HG03139 (cell line): ENCODE results near the gene CYP3A5.
"Not testable (repeated sequence)": the region's sequence is repeated elsewhere in the genome, so short reads cannot be mapped to it uniquely, and the experiment has no call there.

Experiments used
- ATAC-seq: cut with Tn5 transposase; IDR thresholded peaks from one replicate; pipeline ENCODE4 v1.9.1; 2021; ENCODE audit not compliant: unreplicated experiment

CYP3A5 gene

DNA sequence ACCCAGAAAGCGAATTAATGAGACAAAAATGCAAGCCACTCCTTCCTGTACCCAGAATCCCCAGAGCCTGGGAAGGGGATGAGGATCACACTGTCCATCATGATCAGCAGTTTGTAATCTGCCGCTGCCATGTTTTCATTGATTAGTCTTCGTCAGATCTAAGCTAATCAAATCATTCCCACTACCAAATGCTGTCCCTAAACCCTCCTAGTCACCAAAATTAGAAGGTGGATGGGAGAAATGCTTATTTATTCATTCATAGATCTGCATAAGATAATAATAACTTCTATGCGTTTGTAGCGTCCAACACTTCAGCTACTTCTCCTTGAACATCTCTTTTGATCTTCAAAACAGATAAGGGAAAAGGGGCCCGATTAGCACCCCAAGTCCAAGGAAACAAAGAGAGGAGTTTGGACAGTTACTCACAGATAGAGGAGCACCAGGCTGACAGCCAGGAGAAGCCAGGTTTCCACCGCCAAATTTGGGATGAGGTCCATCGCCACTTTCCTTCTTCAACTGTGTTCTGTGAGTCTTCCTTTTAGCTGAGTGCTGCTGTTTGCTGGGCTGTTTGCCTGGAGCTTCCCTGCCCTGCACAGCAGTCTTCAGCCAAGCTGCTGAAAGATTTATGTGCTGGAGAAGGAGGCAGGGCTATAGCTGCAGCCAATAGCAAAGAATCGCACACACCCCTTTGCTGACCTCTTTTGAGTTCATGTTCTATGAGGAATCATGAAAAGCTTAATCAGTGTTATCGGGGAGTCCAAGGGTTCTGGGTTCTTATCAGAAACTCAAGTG is at the start of gene CYP3A5:
TSS of gene CYP3A5 (minus strand) at position 597 of the 792 bp plus-strand sequence. CDS start at position 497, 100 bp downstream.
- ATAC-seq: no peak

DNA sequence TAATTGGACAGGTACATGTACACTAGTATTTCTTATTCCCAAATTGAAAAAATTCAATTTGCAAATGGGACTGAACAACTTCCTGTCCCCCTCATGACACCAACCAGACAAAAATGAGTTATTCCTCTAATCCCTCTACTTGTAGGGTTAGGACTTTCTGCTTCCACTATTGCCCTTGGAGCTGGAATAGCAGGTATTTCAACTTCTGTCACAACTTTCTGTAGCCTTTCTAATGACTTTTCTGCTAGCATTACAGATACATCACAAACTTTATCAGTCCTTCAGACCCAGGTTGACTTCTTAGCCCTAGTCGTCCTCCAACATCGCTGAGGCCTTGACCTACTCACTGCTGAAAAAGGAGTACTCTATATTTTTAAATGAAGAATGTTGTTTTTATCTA is 48.8 kb upstream of the CYP3A5 start:
- ATAC-seq: no peak

DNA sequence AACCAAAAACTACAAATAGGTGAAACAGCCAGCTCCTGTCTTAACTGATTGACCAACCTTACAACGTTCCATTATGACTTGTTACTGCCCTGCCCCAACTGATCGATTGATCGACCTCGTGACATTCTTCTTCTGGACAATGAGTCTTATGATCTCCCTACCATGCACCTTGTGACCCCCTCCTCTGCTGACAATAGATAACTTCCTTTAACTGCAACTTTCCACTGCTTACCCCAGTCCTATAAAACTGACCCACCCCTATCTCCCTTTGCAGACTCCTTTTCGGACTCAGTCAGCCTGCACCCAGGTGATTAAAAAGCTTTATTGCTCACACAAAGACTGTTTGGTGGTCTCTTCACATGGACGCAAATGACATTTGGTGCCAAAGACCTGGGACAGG is 43.4 kb upstream of the CYP3A5 start:
- not testable (repeated sequence) for ATAC-seq

DNA sequence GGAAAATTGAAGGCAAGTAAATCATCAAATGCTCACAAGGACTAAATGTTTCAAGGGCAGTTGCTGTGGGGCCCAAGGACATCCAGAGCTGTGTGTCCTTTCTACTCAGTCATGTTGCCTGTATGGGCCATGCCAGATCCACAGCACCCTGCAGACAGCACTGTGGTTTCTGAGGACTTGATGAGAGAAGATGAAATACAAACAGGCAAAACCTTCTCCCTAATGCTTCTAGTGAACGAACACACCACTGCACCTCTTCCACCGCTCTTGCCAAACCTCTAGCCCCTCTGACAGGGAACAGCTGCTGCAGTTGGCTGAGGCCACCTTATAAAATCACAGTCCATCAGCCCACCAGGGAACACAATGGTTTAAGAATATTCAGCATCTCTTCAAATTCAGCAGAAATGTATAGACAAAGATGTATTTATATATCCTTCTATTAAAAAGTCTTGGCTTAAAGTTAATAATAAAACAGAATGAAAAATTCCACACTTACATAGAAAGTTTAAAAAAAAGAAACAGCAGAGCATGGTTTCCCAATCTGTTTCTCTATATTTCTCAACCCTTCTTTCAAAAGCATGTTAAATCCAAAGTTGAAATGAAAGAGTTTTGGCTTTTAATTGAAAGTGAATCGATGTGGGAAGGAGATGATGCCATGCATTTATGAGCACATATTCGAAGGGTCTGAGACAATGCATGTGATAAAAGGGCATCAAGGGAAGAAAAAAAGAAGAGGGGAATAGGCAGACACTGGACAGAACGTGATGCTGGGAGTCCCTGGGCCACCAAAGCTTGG is 41.2 kb upstream of the CYP3A5 start:
- ATAC-seq: no peak

DNA sequence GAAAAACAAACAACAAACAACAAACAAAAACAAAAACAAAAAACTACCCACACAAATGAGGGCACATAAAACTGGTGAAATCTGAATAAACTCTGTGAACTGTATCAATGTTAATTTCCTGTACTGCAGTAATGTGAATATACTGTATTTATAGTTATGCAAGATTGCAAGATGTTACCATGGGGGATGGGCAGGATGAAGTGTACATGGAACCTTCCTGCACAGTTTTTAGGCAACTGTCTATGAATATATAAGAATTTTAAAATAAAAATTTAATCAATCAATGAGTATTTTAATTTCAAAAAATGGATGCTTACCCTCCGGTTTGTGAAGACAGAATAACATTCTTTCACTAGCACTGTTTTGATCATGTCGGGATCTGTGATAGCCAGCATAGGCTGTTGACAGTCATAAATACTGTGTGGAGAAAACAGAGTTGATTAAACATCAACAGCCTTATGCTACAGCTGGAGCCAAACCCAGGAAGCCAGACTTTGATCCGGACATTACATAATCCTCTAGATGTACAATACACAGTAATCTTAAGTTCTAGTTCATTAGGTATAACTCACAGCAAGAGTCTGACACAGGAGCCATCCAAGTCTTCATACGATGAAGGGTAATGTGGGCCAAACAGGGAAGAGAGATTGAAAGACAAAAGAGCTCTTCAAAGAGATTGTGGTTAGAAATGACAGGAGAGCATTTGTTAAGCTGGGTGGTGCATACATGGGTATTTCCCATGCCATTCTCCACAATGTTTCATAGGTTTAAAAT is 40.4 kb upstream of the CYP3A5 start:
- no peak for ATAC-seq

DNA sequence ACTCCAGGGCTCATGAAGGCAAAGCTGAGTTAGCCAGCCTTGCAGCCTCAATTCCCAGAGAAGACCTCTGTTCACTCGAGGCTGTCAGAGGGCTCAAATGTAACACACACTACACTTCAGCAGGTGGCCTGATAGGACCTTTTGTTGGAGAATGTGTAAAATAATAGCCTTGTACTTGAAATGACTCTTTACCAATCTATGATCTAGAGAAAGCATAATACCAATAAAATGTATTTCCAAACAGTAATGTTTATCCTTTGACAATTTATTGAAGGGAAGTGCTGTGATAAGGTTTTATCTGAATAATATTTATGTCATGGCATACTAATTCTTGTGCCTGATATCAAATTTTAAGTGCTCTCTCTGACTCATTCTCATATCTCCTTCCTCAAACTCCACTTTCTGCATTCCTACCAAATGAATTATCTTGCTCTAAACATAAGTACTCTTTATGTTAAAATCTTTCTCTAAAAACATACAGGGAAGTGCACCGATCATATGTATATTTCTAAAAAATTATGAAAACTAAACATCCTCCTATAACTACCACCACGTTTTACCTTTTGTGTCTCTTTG is 34.3 kb upstream of the CYP3A5 start:
- no peak for ATAC-seq

DNA sequence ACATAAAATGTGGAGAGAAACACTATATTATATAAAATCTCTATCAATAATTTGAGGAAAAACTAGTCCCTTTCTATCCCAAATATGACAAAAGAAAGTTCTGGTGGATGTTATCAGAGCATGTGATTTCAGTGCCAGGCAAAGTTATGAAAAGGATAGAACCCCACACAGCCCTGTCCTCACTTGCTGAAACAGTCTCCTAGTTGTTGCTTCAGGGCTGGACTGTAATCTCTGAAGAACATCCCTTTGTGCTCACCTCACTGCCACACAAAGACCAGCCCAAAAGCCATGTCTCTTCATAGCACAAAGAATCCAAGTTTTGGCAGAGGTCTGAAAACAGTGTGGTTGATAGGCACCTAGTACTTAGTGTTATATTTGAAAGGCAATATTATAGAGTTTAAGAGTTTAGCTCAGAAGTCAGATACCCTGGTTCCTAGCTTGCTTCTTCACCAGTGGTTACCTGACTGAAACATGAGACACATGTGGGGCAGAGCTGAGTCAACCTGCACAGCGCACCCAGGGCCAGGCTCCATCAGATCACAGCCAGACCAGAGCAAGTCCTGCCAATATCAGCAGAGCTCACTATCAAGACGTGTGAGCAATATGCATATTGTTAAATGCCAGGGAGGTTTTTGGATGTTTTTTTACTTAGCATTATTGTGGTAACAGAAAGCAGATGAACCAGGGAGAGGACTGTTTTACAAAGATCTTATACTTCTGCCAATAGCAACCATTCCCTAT is 30.2 kb upstream of the CYP3A5 start:
- ATAC-seq: no peak

DNA sequence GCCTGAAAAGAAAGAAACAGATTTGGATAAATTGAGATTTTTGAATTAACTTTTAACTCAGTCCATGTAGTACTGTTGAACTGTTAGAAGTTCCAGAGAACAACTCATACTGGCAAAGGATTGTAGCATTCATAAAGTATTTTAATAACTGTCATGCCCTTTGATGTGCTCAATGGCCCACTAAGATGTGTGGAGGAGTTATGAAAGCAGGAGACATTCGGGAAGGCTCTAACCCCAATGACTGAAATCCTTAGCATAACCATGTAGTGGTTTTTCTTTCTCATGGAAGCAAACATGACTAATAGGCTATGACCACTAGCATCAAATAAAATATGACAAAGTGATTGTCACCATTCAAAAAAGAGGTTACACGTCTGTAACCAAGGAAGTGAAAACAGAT is 29.5 kb upstream of the CYP3A5 start:
- no peak for ATAC-seq

DNA sequence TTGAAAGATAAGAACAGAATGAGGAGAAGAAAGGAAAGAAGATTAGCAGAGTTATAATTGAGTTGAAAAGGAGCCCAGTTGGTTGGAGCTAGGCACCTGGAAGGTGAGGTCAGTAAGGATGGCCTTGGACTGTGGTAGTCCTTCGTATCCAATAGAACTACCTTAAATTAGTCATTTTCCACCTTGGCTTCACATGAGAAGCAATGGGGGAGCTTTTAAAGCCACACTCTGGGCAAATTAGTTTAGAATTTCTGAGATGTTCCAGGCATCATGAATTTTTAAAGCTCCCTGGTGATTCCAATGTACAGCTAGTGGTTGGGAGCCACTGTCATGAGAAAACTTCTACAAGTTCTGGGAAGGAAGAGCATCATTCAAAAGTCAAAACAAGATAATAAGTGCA is 27.3 kb upstream of the CYP3A5 start:
- ATAC-seq: no peak

DNA sequence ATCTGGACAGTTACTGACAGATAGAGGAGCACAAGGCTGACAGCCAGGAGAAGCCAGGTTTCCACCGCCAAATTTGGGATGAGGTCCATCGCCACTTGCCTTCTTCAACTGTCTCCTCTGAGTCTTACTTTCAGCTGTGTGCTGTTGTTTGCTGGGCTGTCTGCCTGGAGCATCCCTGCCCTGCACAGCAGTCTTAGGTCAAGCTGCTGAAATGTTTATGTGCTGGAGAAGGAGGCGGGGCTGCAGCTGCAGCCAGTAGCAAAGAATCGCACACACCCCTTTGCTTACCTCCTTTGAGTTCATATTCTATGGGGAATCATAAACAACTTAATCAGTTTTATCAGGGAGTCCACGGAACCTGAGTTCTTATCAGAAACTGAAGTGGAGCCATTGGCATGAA is 20.1 kb upstream of the CYP3A5 start:
- no peak for ATAC-seq

DNA sequence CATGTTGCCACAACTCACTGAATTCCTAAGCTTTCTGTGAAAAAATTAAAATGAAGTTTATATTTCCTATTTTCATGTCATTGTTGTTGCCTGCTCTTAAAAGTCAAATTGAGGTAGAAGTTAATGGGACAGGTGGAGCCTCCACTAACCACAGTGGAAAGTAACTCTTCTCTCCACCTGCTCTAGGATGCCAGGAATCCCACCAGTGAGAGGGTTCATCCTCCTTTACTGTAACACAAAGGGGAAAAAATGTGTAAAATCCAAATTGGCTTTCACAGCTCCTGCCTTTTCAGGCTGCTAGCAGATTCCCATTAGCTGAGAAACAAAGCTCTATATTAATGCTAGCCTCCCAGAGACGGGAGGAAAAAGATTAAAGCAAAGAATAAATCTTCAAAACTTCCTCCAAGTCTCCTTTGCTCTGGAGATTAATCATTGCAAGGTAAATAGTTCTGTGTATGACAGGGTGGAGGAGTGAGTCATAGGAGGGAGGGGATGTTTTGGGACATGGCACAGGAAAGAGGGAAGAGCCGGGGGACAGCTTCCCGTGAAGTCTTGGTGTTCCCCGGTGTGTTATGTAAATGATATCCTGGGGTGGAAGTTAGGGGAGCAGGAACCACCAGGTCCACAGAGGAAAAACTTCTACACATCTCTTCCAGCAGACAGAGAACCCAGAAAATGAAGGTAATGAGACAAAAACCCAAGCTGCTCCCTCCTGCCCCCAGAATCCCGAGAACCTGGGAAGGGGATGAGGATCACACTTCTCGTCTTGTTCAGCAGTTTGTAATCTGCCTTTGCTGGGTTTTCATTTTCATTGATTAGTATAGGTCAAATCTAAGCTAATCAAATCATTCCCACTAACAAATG is 19.3 kb upstream of the CYP3A5 start:
- not testable (repeated sequence) for ATAC-seq

DNA sequence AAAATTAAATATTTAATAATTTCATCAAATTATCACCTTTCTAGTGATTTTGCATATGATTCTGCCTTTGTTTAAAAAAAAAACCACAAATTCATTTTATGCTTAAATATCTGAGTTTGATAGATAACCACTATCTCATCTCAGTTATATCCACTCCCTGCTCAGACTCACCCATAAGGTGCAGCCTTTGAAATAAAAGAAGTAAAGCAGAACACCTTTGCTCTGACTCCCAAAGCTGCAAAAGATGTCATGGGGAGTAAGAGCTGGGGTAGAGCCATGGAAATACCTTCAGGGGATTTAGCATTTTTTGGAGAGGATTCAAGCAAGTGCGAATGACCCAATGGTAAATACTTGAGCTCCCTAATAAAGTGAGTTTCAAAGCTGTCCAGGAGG is 15.1 kb upstream of the CYP3A5 start:
- no peak for ATAC-seq

DNA sequence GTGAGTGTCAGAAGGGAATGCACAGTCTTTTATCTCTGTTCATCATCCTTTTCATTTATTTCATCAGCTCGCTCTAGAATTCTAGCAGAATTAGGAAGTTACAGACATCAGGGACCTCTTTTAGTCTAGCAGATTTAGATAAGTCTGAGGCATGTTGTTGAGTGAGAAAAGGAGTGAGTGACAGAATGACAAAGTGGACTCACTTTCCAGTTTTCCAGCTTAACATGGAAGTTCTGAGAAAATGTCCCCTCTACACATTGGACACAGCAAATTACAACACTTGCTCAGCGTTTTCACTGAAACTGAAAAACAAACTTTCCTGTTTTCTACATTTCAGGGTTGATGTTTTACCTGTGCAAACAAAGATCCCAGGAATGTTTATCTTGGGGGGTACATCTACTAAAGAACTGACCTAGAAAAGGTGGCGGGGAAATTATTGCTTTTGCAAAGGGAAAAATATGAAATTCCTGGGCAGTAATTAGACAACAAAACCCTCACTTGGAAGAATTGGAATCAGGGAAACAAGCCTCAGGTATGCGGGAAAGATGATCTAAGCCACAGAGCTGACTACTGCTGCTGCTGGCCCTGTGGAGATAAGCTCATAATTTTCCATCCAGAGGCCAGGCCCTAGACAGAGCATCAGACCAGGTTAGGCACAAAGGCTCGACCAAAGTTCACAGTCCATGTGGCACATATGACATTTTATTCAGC is 14.6 kb upstream of the CYP3A5 start:
- ATAC-seq: no peak

DNA sequence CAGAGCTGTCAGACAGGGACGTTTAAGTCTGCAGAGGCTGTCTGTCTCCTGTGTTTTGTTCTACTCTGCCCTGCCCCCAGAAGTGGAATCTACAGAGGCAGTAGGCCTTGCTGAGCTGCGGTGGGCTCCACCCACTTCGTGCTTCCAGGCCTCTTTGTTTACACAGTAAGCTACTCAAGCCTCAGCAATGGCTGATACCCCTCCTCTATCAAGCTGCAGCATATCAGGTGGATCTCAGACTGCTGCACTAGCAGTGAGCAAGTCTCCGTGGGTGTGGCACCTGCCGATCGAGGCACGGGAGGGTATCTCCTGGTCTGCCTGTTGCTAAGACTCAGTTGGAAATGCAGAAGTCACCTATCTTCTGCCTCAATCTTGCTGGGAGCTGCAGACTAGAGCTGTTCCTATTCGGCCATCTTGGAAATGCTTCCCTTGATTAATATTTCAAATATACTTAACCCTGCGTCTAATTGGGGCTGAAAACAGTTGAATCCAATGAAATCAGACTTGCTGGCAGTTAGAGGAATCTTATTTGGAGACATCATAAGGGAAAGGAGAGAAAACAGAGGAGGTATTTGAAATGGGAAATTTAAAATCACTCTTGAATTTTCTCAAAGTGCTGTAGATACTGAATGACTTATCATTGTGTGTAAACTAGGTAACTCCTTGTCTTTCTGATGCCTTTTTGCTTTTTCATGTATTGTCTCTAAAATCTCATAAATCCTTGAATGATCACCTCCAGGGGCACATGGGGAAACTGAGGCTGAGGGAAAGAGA is 13.8 kb upstream of the CYP3A5 start:
- ATAC-seq: no peak

DNA sequence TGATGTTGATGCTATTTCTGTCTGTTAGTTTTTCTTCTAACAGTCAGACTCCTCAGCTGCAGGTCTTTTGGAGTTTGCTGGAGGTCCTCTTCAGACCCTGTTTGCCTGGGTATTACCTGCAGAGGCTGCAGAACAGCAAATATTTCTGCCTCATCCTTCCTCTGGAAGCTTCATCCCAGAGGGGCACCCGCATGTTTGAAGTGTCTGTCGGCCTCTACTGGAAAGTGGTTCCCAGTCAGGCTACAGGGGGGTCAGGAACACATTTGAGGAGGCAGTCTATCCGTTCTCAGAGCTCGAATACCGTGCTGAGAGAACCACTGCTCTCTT is 13.3 kb upstream of the CYP3A5 start:
- no peak for ATAC-seq

DNA sequence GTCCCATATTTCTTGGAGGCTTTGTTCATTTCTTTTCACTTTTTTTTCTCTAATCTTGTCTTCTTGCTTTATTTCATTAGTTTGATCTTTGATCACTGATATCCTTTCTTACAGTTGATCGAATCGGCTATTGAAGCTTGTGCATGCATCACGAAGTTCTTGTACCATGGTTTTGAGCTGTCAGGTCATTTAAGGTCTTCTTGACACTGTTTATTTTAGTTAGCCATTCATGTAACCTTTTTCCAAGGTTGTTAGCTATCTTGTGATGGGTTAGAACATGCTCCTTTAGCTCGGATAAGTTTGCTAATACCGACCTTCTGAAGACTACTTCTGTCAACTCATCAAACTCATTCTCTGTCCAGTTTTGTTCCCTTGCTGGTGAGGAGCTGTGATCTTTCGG is 12.8 kb upstream of the CYP3A5 start:
- not testable (repeated sequence) for ATAC-seq

DNA sequence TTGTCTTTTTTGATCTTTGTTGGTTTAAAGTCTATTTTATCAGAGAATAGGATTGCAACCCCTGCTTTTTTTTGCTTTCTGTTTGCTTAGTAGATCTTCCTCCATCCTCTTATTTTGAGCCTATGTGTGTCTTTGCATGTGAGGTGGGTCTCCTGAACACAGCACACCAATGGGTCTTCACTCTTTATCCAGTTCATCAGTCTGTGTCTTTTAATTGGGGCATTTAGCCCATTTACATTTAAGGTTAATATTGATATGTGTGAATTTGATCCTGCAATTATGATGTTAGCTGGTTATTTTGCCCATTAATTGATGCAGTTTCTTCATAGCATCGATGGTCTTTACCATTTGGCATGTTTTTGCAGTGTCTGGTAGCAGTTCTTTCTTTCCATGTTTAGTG is 11.9 kb upstream of the CYP3A5 start:
- ATAC-seq: not testable (repeated sequence)

DNA sequence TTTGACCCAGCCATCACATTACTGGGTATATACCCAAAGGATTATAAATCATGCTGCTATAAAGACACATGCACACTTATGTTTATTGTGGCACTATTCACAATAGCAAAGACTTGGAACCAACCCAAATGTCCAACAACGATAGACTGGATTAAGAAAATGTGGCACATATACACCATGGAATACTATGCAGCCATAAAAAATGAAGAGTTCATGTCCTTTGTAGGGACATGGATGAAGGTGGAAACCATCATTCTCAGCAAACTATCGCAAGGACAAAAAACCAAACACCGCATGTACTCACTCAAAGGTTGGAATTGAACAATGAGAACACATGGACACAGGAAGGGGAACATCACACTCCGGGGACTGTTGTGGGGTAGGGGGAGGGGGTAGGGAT is 11.1 kb upstream of the CYP3A5 start:
- ATAC-seq: not testable (repeated sequence)
